SKM-1 treated with dmso at 0.1 percent for 144 hours (cell line): Measurements from ENCODE around the gene VPS13A.

Experiments
- DNase-seq: peaks from one replicate; lab custom pipeline; 2025; ENCODE audit not compliant: unreplicated experiment; lab: John Stamatoyannopoulos, UW

VPS13A gene

GRCh38 chr9:77454663-77455062 is 277.3 kb downstream of the VPS13A start:
- no peak for DNase-seq

- DNase-seq, result peak; percentile 2
These were observed 278.1 kb downstream of the VPS13A start for GRCh38 chr9:77455312-77455927.

GRCh38 chr9:77456829-77457437 is 279.6 kb downstream of the VPS13A start:
- DNase-seq, result peak; percentile 46

GRCh38 chr9:77457916-77458592 is 280.7 kb downstream of the VPS13A start:
- peak; percentile 22 for DNase-seq

GRCh38 chr9:77460938-77461337 is 283.6 kb downstream of the VPS13A start:
- no peak for DNase-seq

- no peak for DNase-seq
These were observed 284.7 kb downstream of the VPS13A start for GRCh38 chr9:77462066-77462465.

GRCh38 chr9:77463151-77463550 is 285.8 kb downstream of the VPS13A start:
- no peak for DNase-seq

GRCh38 chr9:77464661-77465060 is 287.3 kb downstream of the VPS13A start:
- DNase-seq, result no peak

GRCh38 chr9:77469515-77470231 is 292.3 kb downstream of the VPS13A start:
- DNase-seq, result no peak
